HCT116 (cell line): Measurements from ENCODE around the gene CCDC61. TPM values are rescaled to one million over a fixed set of nuclear protein-coding genes. Genes with fewer than 3 reads are reported as not detected.
A peak's percentile ranks its signal among the peaks of the same experiment; 100 is the strongest.

Source experiments
- ATAC-seq: fragments of 200-7000 bp; cut with Tn5 transposase; 2 replicates; pipeline ENCODE4 v1.9.1; 2020; ENCODE audit warnings: mild to moderate bottlenecking, moderate library complexity
- BruUV-seq: library from RNA; stranded (reverse); fragments of 400-500 nt; replicated peaks from 2 replicates; lab custom pipeline; 2021; lab: Mats Ljungman, UMichigan
- CTCF ChIA-PET: fragments of 300-600 bp; sonication (Branson Sonifier 250); formaldehyde crosslinking; loops from one replicate; lab custom pipeline; 2021; ENCODE audit warnings: antibody characterized with exemption; lab: Charles Lee
- POLR2A ChIA-PET: fragments of 300-600, 350-600 bp; sonication (Branson Sonifier 250); formaldehyde crosslinking; loops from one replicate; lab custom pipeline; 2021; ENCODE audit warnings: antibody characterized with exemption; lab: Charles Lee
- RAD21 ChIA-PET, 2 experiments: fragments of 300-600 bp; sonication (Branson Sonifier 250); formaldehyde crosslinking; loops; one replicate each; lab custom pipeline; 2023; ENCODE audit warnings: low total read pairs in 2 of 2; ENCODE audit not compliant: uncharacterized antibody in 2 of 2, unreplicated experiment in 2 of 2, low non-redundant PET in 1 of 2; lab: Charles Lee
- DNase-seq: peaks from one replicate; pipeline ENCODE4 v3.0.0-alpha.2; 2010; ENCODE audit warnings: low read depth, low spot score
- H2AFZ ChIP-seq: fragments of 200-600 bp; shearing (Covaris generic), sonication (generic); 2 replicates; pipeline ENCODE4 v1.6.1; 2017; ENCODE audit warnings: low read depth, mixed run types, mixed read lengths, antibody characterized with exemption, low read length; ENCODE audit not compliant: poor library complexity, severe bottlenecking
- H3K27ac ChIP-seq: 2 replicates; pipeline ENCODE4 v1.5.1; 2012; ENCODE audit warnings: low read depth, low read length
- H3K27me3 ChIP-seq: fragments of 200-600 bp; sonication (generic); 2 replicates; pipeline ENCODE4 v1.6.1; 2016; ENCODE audit warnings: mixed run types, low read length, mixed read lengths; ENCODE audit not compliant: insufficient read depth
- H3K36me3 ChIP-seq, 2 experiments: fragments of 200-500 bp in 1 of 2; fragments of 200-600 bp in 1 of 2; sonication (Bioruptor generic) in 1 of 2; sonication (generic) in 1 of 2; 2 replicates each; pipeline versions ENCODE4 v1.5.1 to v1.6.1; 2014 to 2016; ENCODE audit warnings: low read length in 2 of 2, inconsistent platforms in 1 of 2, mixed read lengths in 1 of 2, mixed run types in 1 of 2; ENCODE audit not compliant: insufficient read depth in 2 of 2, control insufficient read depth in 1 of 2
- H3K4me1 ChIP-seq, 2 experiments: fragments of 200-600 bp in 1 of 2; sonication (generic) in 1 of 2; 2 replicates each; pipeline versions ENCODE4 v1.5.1 to v1.6.1; 2012 to 2017; ENCODE audit warnings: low read length in 2 of 2, inconsistent platforms in 1 of 2, mild to moderate bottlenecking in 1 of 2, mixed read lengths in 1 of 2, mixed run types in 1 of 2, moderate library complexity in 1 of 2; ENCODE audit not compliant: insufficient read depth in 2 of 2, control insufficient read depth in 1 of 2
- H3K4me2 ChIP-seq: fragments of 200-600 bp; sonication (generic); 2 replicates; pipeline ENCODE4 v1.6.1; 2017; ENCODE audit warnings: mixed run types, low read length, mixed read lengths
- H3K4me3 ChIP-seq, 2 experiments: fragments of 200-600 bp in 1 of 2; sonication (generic) in 1 of 2; replicated peaks in 1 of 2; 2 replicates each; pipeline ENCODE4 v1.5.1; 2011 to 2016; ENCODE audit warnings: low read length in 2 of 2, control low read depth in 1 of 2, low read depth in 1 of 2, mild to moderate bottlenecking in 1 of 2, mixed read lengths in 1 of 2, mixed run types in 1 of 2
- H3K79me2 ChIP-seq: fragments of 200-600 bp; sonication (generic); 2 replicates; pipeline ENCODE4 v1.6.1; 2017; ENCODE audit warnings: mild to moderate bottlenecking, mixed run types, low read length, moderate library complexity, mixed read lengths; ENCODE audit not compliant: insufficient read depth
- H3K9ac ChIP-seq: fragments of 200-600 bp; sonication (generic); 2 replicates; pipeline ENCODE4 v1.6.1; 2016; ENCODE audit warnings: low read length, mixed read lengths
- H3K9me2 ChIP-seq: fragments of 200-600 bp; sonication (generic), shearing (Covaris generic); 2 replicates; pipeline ENCODE4 v1.6.1; 2017; ENCODE audit warnings: mixed run types, mild to moderate bottlenecking, moderate library complexity; ENCODE audit not compliant: insufficient read depth
- H3K9me3 ChIP-seq, 2 experiments: fragments of 200-500 bp in 1 of 2; fragments of 200-600 bp in 1 of 2; sonication (Bioruptor generic) in 1 of 2; sonication (generic) in 1 of 2; 2 replicates each; pipeline ENCODE4 v1.6.1; 2014 to 2017; ENCODE audit warnings: low read length in 2 of 2, mixed read lengths in 2 of 2, inconsistent platforms in 1 of 2, low read depth in 1 of 2, mild to moderate bottlenecking in 1 of 2, mixed run types in 1 of 2, moderate library complexity in 1 of 2; ENCODE audit not compliant: control insufficient read depth in 1 of 2, insufficient read depth in 1 of 2
- H4K20me1 ChIP-seq: fragments of 200-600 bp; sonication (generic), shearing (Covaris generic); 2 replicates; pipeline ENCODE4 v1.6.1; 2017; ENCODE audit warnings: mixed run types, mild to moderate bottlenecking, moderate library complexity; ENCODE audit not compliant: insufficient read depth
- ATF3 ChIP-seq: IDR thresholded peaks from 2 replicates; pipeline ENCODE4 v1.6.1; 2012
- CTCF ChIP-seq, 3 experiments: fragments of 200-600 bp in 1 of 3; sonication (generic) in 1 of 3; IDR thresholded peaks in 2 of 3; conservative IDR thresholded peaks in 1 of 3; 2 replicates each; pipeline ENCODE4 v1.5.1; 2012 to 2017; ENCODE audit warnings: low read depth in 2 of 3, low read length in 2 of 3, antibody characterized with exemption in 1 of 3, borderline replicate concordance in 1 of 3, control low read depth in 1 of 3, mild to moderate bottlenecking in 1 of 3, mixed read lengths in 1 of 3, mixed run types in 1 of 3, moderate library complexity in 1 of 3; ENCODE audit not compliant: insufficient read depth in 1 of 3
- EGR1 ChIP-seq: IDR thresholded peaks from 2 replicates; pipeline ENCODE4 v1.6.1; 2012; ENCODE audit warnings: low read depth
- ELF1 ChIP-seq: IDR thresholded peaks from 2 replicates; pipeline ENCODE4 v1.6.1; 2012; ENCODE audit warnings: low read depth, borderline replicate concordance
- EZH2 ChIP-seq: fragments of 200-600 bp; sonication (generic); IDR thresholded peaks from 2 replicates; pipeline ENCODE4 v1.6.1; 2017; ENCODE audit warnings: antibody characterized with exemption, mixed run types
- EZH2phosphoT487 ChIP-seq: fragments of 200-600 bp; IDR thresholded peaks from 2 replicates; pipeline ENCODE4 v1.6.1; 2018; ENCODE audit warnings: antibody characterized with exemption, borderline replicate concordance
- JUND ChIP-seq: IDR thresholded peaks from 2 replicates; pipeline ENCODE4 v1.6.1; 2012
- MAX ChIP-seq: IDR thresholded peaks from 2 replicates; pipeline ENCODE4 v1.6.1; 2012
- POLR2A ChIP-seq: IDR thresholded peaks from 2 replicates; pipeline ENCODE4 v1.7.0; 2011; ENCODE audit warnings: borderline replicate concordance; ENCODE audit not compliant: insufficient read depth, insufficient read length; ENCODE audit errors: extremely low read depth
- POLR2AphosphoS5 ChIP-seq: IDR thresholded peaks from 2 replicates; pipeline ENCODE4 v1.6.1; 2011; ENCODE audit warnings: mild to moderate bottlenecking, low read depth, low read length, moderate library complexity
- RAD21 ChIP-seq: IDR thresholded peaks from 2 replicates; pipeline ENCODE4 v1.6.1; 2012; ENCODE audit warnings: low read depth, mild to moderate bottlenecking
- REST ChIP-seq: IDR thresholded peaks from 2 replicates; pipeline ENCODE4 v1.6.1; 2012; ENCODE audit warnings: low read depth
- SIN3A ChIP-seq: IDR thresholded peaks from 2 replicates; pipeline ENCODE4 v1.6.1; 2012; ENCODE audit warnings: low read depth
- SP1 ChIP-seq: IDR thresholded peaks from 2 replicates; pipeline ENCODE4 v1.6.1; 2012; ENCODE audit warnings: low read depth
- SRF ChIP-seq: IDR thresholded peaks from 2 replicates; pipeline ENCODE4 v1.6.1; 2012; ENCODE audit warnings: low read depth
- TCF7L2 ChIP-seq: IDR thresholded peaks from 2 replicates; pipeline ENCODE4 v1.7.0; 2011; ENCODE audit warnings: borderline replicate concordance, inconsistent platforms; ENCODE audit not compliant: insufficient read depth, insufficient read length; ENCODE audit errors: extremely low read depth
- YY1 ChIP-seq: IDR thresholded peaks from 2 replicates; pipeline ENCODE4 v1.6.1; 2011; ENCODE audit warnings: low read length, low read depth, moderate library complexity, mild to moderate bottlenecking; ENCODE audit not compliant: insufficient replicate concordance; ENCODE audit errors: extremely low read depth
- ZBTB33 ChIP-seq: IDR thresholded peaks from 2 replicates; pipeline ENCODE4 v1.6.1; 2011; ENCODE audit warnings: mild to moderate bottlenecking, low read length, moderate library complexity; ENCODE audit not compliant: insufficient replicate concordance; ENCODE audit errors: extremely low read depth
- ZFX ChIP-seq: fragments of 450-650 bp; IDR thresholded peaks from 2 replicates; pipeline ENCODE4 v1.6.1; 2017
- ZNF274 ChIP-seq: fragments of 200-500 bp; sonication (Bioruptor generic); IDR thresholded peaks from 2 replicates; pipeline ENCODE4 v1.6.1; 2014; ENCODE audit warnings: mild to moderate bottlenecking, low read depth, low read length, inconsistent platforms
- intact Hi-C: fragments of 100-400 bp; cut with micrococcal nuclease; formaldehyde crosslinking; loops from 2 replicates; pipeline ENCODE4 v1.10.0; 2022
- total RNA-seq: library from RNA; stranded (reverse); gene quantifications from one replicate; pipeline ENCODE4 v1.2.1, GENCODE V29; 2021; ENCODE audit not compliant: unreplicated experiment

Gene CCDC61
- total RNA-seq, 1 experiment from 2014 or later = 12.2 TPM

- Histone ChIP-seq H3K9me2 (no peaks in the 10 kb centered on the region), H3K4me3 (peak overlapping the region in 1 of 2 experiments; percentile 22; a peak in 2 of 4 replicates), H4K20me1 (no peaks in the 10 kb centered on the region), H3K27ac (no peak overlapping the region), H2AFZ (no peak overlapping the region), H3K9me3 (no peaks in the 10 kb centered on the region), H3K4me1 (peaks cover 0 to 18% of the 10 kb centered on the region in 2 experiments; a peak in 3 of 4 replicates), H3K27me3 (no peaks in the 10 kb centered on the region; the same call in 1 of the 2 replicates), H3K9ac (no peak overlapping the region), H3K36me3 (no peaks in the 10 kb centered on the region), H3K79me2 (no peaks in the 10 kb centered on the region), H3K4me2 (peak overlapping the region; percentile 50)
- CTCF ChIA-PET = no interaction called here
- TF ChIP-seq EZH2 (no peak), EZH2phosphoT487 (no peak), SRF (no peak), TCF7L2 (no peak), RAD21 (no peak), ZBTB33 (no peak), ATF3 (no peak), ELF1 (no peak), YY1 (no peak), SP1 (no peak), ZFX (no peak), SIN3A (no peak), REST (no peak), MAX (no peak), ZNF274 (no peak), CTCF (IDR thresholded peaks at IDR 0.05 in 2 of 3, conservative IDR thresholded peaks at IDR 0.05 in 1 of 3; ENCODE audit: borderline replicate concordance in 1 of 3, insufficient read depth in 1 of 3, low read depth in 2 of 3, low read length in 2 of 3) (no peak), POLR2A (no peak), EGR1 (no peak), POLR2AphosphoS5 (no peak), JUND (no peak)
- POLR2A ChIA-PET = no interaction called here
- intact Hi-C loops = no loop called here
- ATAC-seq = no peak
- no TSS peak for BruUV-seq
- RAD21 ChIA-PET = no interaction called here
- DNase-seq = no peak
Measured at GRCh38 chr19:45972947-45973540, 22.2 kb upstream of the CCDC61 start.
